Astrocyte (in vitro differentiated cells and primary cell): ENCODE data around the gene DNAJC30.

Experiments
- CTCF ChIP-seq: IDR thresholded peaks from 2 replicates; pipeline ENCODE4 v1.5.1; 2011; ENCODE audit warnings: low read depth, mild to moderate bottlenecking, inconsistent platforms, low read length, moderate library complexity; ENCODE audit not compliant: insufficient read depth
- EZH2 ChIP-seq: IDR thresholded peaks from 2 replicates; pipeline ENCODE4 v1.6.1; 2012; ENCODE audit warnings: mild to moderate bottlenecking, low read length, inconsistent platforms; ENCODE audit not compliant: insufficient read depth

- no peak for TF ChIP-seq CTCF
- no peak for TF ChIP-seq EZH2
These were observed 37.5 kb downstream of the DNAJC30 start for GRCh38 chr7:73645643-73646174.
